K562 (cell line): Measurements from ENCODE around the gene MRI1. TPM values are rescaled to one million over a fixed set of nuclear protein-coding genes. Genes with fewer than 3 reads are reported as not detected.

Experiments used
- ATF6 ChIP-seq: sonication (generic); formaldehyde crosslinking; IDR thresholded peaks from 2 replicates; pipeline ENCODE4 v1.4.0; 2020; ENCODE audit warnings: mild to moderate bottlenecking, missing genetic modification reagents
- BRF1 ChIP-seq: IDR thresholded peaks from 3 replicates; pipeline ENCODE4 v1.6.1; 2011; ENCODE audit warnings: borderline replicate concordance, mild to moderate bottlenecking; ENCODE audit not compliant: insufficient read length; ENCODE audit errors: extremely low read depth
- DPF2 ChIP-seq: fragments of 450-650 bp; IDR thresholded peaks from 2 replicates; pipeline ENCODE4 v1.6.1; 2016
- FOXA3 ChIP-seq, 2 experiments: fragments of 450-650 bp in 1 of 2; sonication (generic) in 1 of 2; formaldehyde crosslinking; IDR thresholded peaks in 1 of 2; conservative IDR thresholded peaks in 1 of 2; 2 replicates each; pipeline versions ENCODE4 v1.4.0 to v1.8.0; 2020 to 2022; ENCODE audit warnings: mild to moderate bottlenecking in 2 of 2, missing genetic modification reagents in 1 of 2
- FOXK2 ChIP-seq, 2 experiments: fragments of 450-650 bp; IDR thresholded peaks in 1 of 2; conservative IDR thresholded peaks in 1 of 2; 2 replicates each; pipeline ENCODE4 v1.6.1; 2016; ENCODE audit warnings: low read depth in 2 of 2, mild to moderate bottlenecking in 1 of 2
- HMGN3 ChIP-seq: IDR thresholded peaks from 2 replicates; pipeline ENCODE4 v1.6.1; 2011; ENCODE audit warnings: borderline replicate concordance, low read depth, mild to moderate bottlenecking, mixed read lengths, low read length; ENCODE audit not compliant: insufficient read length; ENCODE audit errors: extremely low read depth
- PBX2 ChIP-seq, 2 experiments: IDR thresholded peaks in 1 of 2; conservative IDR thresholded peaks in 1 of 2; 2 replicates each; pipeline ENCODE4 v1.6.1; 2016; ENCODE audit warnings: low read depth in 2 of 2, mild to moderate bottlenecking in 1 of 2, missing compliant biosample characterization in 1 of 2, missing genetic modification characterization in 1 of 2, moderate library complexity in 1 of 2
- PHB ChIP-seq: fragments of 250-450 bp; sonication (Bioruptor Pico); IDR thresholded peaks from 2 replicates; pipeline ENCODE4 v1.5.0; 2021
- RBBP5 ChIP-seq: fragments of 200-600 bp; sonication (generic); IDR thresholded peaks from 2 replicates; pipeline ENCODE4 v1.6.1; 2012; ENCODE audit warnings: borderline replicate concordance, mild to moderate bottlenecking, low read length, control low read depth, inconsistent platforms; ENCODE audit not compliant: insufficient read depth, poor library complexity, severe bottlenecking
- TEAD4 ChIP-seq, 2 experiments: sonication (generic) in 1 of 2; formaldehyde crosslinking in 1 of 2; IDR thresholded peaks; 2 replicates each; pipeline versions ENCODE4 v1.6.1 to v1.8.0; 2012 to 2022; ENCODE audit warnings: borderline replicate concordance in 1 of 2, inconsistent platforms in 1 of 2, low read length in 1 of 2, mild to moderate bottlenecking in 1 of 2, missing genetic modification reagents in 1 of 2
- YY1 ChIP-seq, 3 experiments: IDR thresholded peaks; 2 replicates each; pipeline ENCODE4 v1.6.1; 2011; ENCODE audit warnings: low read length in 2 of 3, mild to moderate bottlenecking in 2 of 3, moderate library complexity in 2 of 3, borderline replicate concordance in 1 of 3, control low read depth in 1 of 3, low read depth in 1 of 3; ENCODE audit not compliant: insufficient read depth in 3 of 3, insufficient replicate concordance in 2 of 3, control insufficient read depth in 1 of 3, insufficient read length in 1 of 3; ENCODE audit errors: extremely low read depth in 1 of 3
- ZFPM2 ChIP-seq: fragments of 250-450 bp; sonication (Bioruptor Pico); IDR thresholded peaks from 2 replicates; pipeline ENCODE4 v1.5.1; 2022; ENCODE audit warnings: mild to moderate bottlenecking
- ZNF584 ChIP-seq: fragments of 200-800 bp; sonication (Bioruptor generic); IDR thresholded peaks from 2 replicates; pipeline ENCODE4 v1.6.1; 2016; ENCODE audit warnings: low read depth, mild to moderate bottlenecking, missing genetic modification characterization, missing compliant biosample characterization
- polyA plus RNA-seq, 8 experiments: library from polyadenylated mRNA; depleted of rRNA in 4 of 8; stranded (reverse) in 5 of 8; unstranded in 3 of 8; fragments of >200 nt; fragmentation: Nextera tagmentation in 2 of 8; fragmentation: Illumina TruSeq in 1 of 8; extraction: Ambion mirVana in 2 of 8; extraction: Trizol in 1 of 8; gene quantifications; 2 replicates each; pipeline versions ENCODE4 v1.2.1 to v1.2.3, GENCODE V29; 2011 to 2014; ENCODE audit warnings: inconsistent platforms in 1 of 8, missing spikeins in 1 of 8
- total RNA-seq, 7 experiments: library from RNA; depleted of rRNA in 6 of 7; stranded (reverse); fragments of >200 nt in 6 of 7; fragmentation: Illumina TruSeq in 2 of 7; extraction: Trizol in 2 of 7; gene quantifications; 2 replicates each; pipeline versions ENCODE4 v1.2.1 to v1.2.3, GENCODE V29; 2011 to 2021; ENCODE audit warnings: low replicate concordance in 1 of 7

MRI1 gene
- total and polyA plus RNA-seq, 9 of the 15 experiments (the other 6 are each of a cell fraction or from before 2014, with no cell fraction given): 5.5 to 57.4 (median 28.2) TPM

- peak; percentile 38; the same call in 1 of the 2 replicates for TF ChIP-seq TEAD4 (IDR thresholded peaks at IDR 0.05; ENCODE audit: low read length)
- no peak for TF ChIP-seq TEAD4 (CRISPR knock-in tag; IDR thresholded peaks at IDR 0.05; ENCODE audit: borderline replicate concordance)
- peak; percentile 49 for TF ChIP-seq HMGN3
- TF ChIP-seq DPF2: peak; percentile 56; the same call in 1 of the 2 replicates
- no peak for TF ChIP-seq BRF1
- peak; percentile 95 to 97 for TF ChIP-seq FOXK2 (conservative IDR thresholded peaks at IDR 0.05 in 1 of 2, IDR thresholded peaks at IDR 0.05 in 1 of 2; ENCODE audit: low read depth in 2 of 2)
- TF ChIP-seq PHB (CRISPR knock-in tag): no peak
- TF ChIP-seq ATF6 (CRISPR knock-in tag): no peak
- peak in 2 of 3 experiments; percentile 43 to 60 for TF ChIP-seq YY1 (IDR thresholded peaks at IDR 0.05; ENCODE audit: borderline replicate concordance in 1 of 3, control insufficient read depth in 1 of 3, extremely low read depth in 1 of 3, insufficient read depth in 3 of 3, insufficient read length in 1 of 3, insufficient replicate concordance in 2 of 3, low read depth in 1 of 3, low read length in 2 of 3)
- peak; percentile 20 for TF ChIP-seq RBBP5
- peak; percentile 54 to 95 for TF ChIP-seq FOXA3 (CRISPR knock-in tag; conservative IDR thresholded peaks at IDR 0.05 in 1 of 2, IDR thresholded peaks at IDR 0.05 in 1 of 2)
- TF ChIP-seq ZFPM2 (CRISPR knock-in tag): 0 out of 2 replicates have a peak, but pooled peaks have one; percentile 28
- peak; percentile 99 for TF ChIP-seq PBX2 (CRISPR knock-in tag; IDR thresholded peaks at IDR 0.05; ENCODE audit: low read depth)
- peak; percentile 100 for TF ChIP-seq PBX2 (tag; conservative IDR thresholded peaks at IDR 0.05; ENCODE audit: low read depth)
- TF ChIP-seq ZNF584 (CRISPR knock-in tag): no peak
These were observed 30.7 kb downstream of the MRI1 start, which contains the start of gene ZSWIM4 (continued) for GRCh38 chr19:13794757-13795589.
